ENCODE results near the gene CCR2.

- no peak for TF ChIP-seq EZH2 (IDR thresholded peaks at IDR 0.05; ENCODE audit: low read depth)
- TF ChIP-seq CTCF (conservative IDR thresholded peaks at IDR 0.05): no peak
These were observed 32.3 kb upstream of the CCR2 start for GRCh38 chr3:46321461-46322104.
